ENCODE measurements around the gene MYRIP. TPM values are rescaled to one million over a fixed set of nuclear protein-coding genes. Genes with fewer than 3 reads are reported as not detected.

The MYRIP gene
- polyA plus RNA-seq, 3 donors = not detected

GRCh38 chr3:39788128-39788883 is 21.1 kb upstream of the MYRIP start:
- TF ChIP-seq CTCF (IDR thresholded peaks at IDR 0.05) = no peak
- Histone ChIP-seq H3K36me3 (replicated peaks in 1 of 2; ENCODE audit: control insufficient read depth in 1 of 2, insufficient read depth in 2 of 2, low read length in 2 of 2) (no peaks in the 10 kb centered on the region), H3K4me1 (ENCODE audit: control insufficient read depth in 1 of 2, insufficient read depth in 2 of 2, low read length in 2 of 2) (no peaks in the 10 kb centered on the region), H3K27ac (ENCODE audit: low read depth in 1 of 2, low read length in 2 of 2) (no peak overlapping the region), H3K4me3 (replicated peaks in 1 of 3; ENCODE audit: low read depth in 2 of 3, low read length in 3 of 3) (no peak overlapping the region), H3K9ac (ENCODE audit: insufficient read depth, low read length, poor library complexity, severe bottlenecking) (no peak overlapping the region), H4K20me1 (ENCODE audit: insufficient read depth, low read length) (no peaks in the 10 kb centered on the region), H2AFZ (ENCODE audit: insufficient read depth, low read depth, low read length, poor library complexity, severe bottlenecking) (no peak overlapping the region), H3K4me2 (replicated peaks; ENCODE audit: extremely low read depth, low read length, poor library complexity, severe bottlenecking) (no peak overlapping the region), H3K27me3 (ENCODE audit: control insufficient read depth in 2 of 2, insufficient read depth in 2 of 2, low read length in 2 of 2) (no peaks in the 10 kb centered on the region), H3K79me2 (ENCODE audit: insufficient read depth, low read length) (no peaks in the 10 kb centered on the region), H3K9me3 (replicated peaks in 1 of 2; ENCODE audit: control insufficient read depth in 1 of 2, insufficient read depth in 1 of 2, low read length in 2 of 2) (no peaks in the 10 kb centered on the region)
- Mint-ChIP-seq H3K27me3 (ENCODE audit: low read depth in 3 of 3) (peaks cover 0 to 6% (median 5%) of the 10 kb centered on the region in 3 donors), H3K4me1 (no peaks in the 10 kb centered on the region), H3K27ac (no peak overlapping the region), H3K4me3 (no peak overlapping the region), H3K9me3 (no peaks in the 10 kb centered on the region), H3K36me3 (no peaks in the 10 kb centered on the region)
- intact Hi-C loops (cut with micrococcal nuclease) = no loop called here
- WGBS (ENCODE audit: insufficient coverage) = no CpG with 5 or more reads among the region's 3 CpGs
- DNase-seq = no peak

- WGBS (ENCODE audit: insufficient coverage) = no CpG with 5 or more reads among the region's 3 CpGs
Observed at GRCh38 chr3:39791603-39792002, 17.8 kb upstream of the MYRIP start.

More at GRCh38 chr3:39791603-39792002, 17.8 kb upstream of the MYRIP start:
- no peaks in the 10 kb centered on the region for H3K36me3 Mint-ChIP-seq
- H3K27ac ChIP-seq (ENCODE audit: low read depth in 1 of 2, low read length in 2 of 2) = no peak overlapping the region
- no peaks in the 10 kb centered on the region for H3K4me1 ChIP-seq (ENCODE audit: control insufficient read depth in 1 of 2, insufficient read depth in 2 of 2, low read length in 2 of 2)
- no peaks in the 10 kb centered on the region for H3K4me1 Mint-ChIP-seq
- intact Hi-C loops (cut with micrococcal nuclease) = no loop called here
- no peaks in the 10 kb centered on the region for H3K9me3 ChIP-seq (replicated peaks in 1 of 2; ENCODE audit: control insufficient read depth in 1 of 2, insufficient read depth in 1 of 2, low read length in 2 of 2)
- H3K79me2 ChIP-seq (ENCODE audit: insufficient read depth, low read length) = no peaks in the 10 kb centered on the region
- H3K27me3 ChIP-seq (ENCODE audit: control insufficient read depth in 2 of 2, insufficient read depth in 2 of 2, low read length in 2 of 2) = no peaks in the 10 kb centered on the region
- no peak for DNase-seq
- H3K4me2 ChIP-seq (replicated peaks; ENCODE audit: extremely low read depth, low read length, poor library complexity, severe bottlenecking) = no peak overlapping the region
- H3K9me3 Mint-ChIP-seq = no peaks in the 10 kb centered on the region
- TF ChIP-seq CTCF (IDR thresholded peaks at IDR 0.05) = no peak
- H3K4me3 ChIP-seq (replicated peaks in 1 of 3; ENCODE audit: low read depth in 2 of 3, low read length in 3 of 3) = no peak overlapping the region
- no peaks in the 10 kb centered on the region for H3K36me3 ChIP-seq (replicated peaks in 1 of 2; ENCODE audit: control insufficient read depth in 1 of 2, insufficient read depth in 2 of 2, low read length in 2 of 2)
- H2AFZ ChIP-seq (ENCODE audit: insufficient read depth, low read depth, low read length, poor library complexity, severe bottlenecking) = no peak overlapping the region
- H3K27me3 Mint-ChIP-seq (ENCODE audit: low read depth in 3 of 3) = peaks cover 6% of the 10 kb centered on the region in 3 donors
- H4K20me1 ChIP-seq (ENCODE audit: insufficient read depth, low read length) = no peaks in the 10 kb centered on the region
- no peak overlapping the region for H3K4me3 Mint-ChIP-seq
- no peak overlapping the region for H3K27ac Mint-ChIP-seq
- no peak overlapping the region for H3K9ac ChIP-seq (ENCODE audit: insufficient read depth, low read length, poor library complexity, severe bottlenecking)
